GM12865 (cell line): ENCODE results near the gene TSPEAR.

Experiments
- DNase-seq: peaks from one replicate; pipeline ENCODE4 v3.0.0; 2010; ENCODE audit warnings: low read depth
- H3K4me3 ChIP-seq: 2 replicates; pipeline ENCODE4 v1.5.1; 2011; ENCODE audit warnings: mild to moderate bottlenecking, low read depth, low read length, control low read depth
- CTCF ChIP-seq: IDR thresholded peaks from 2 replicates; pipeline ENCODE4 v1.5.1; 2011; ENCODE audit warnings: low read length, control low read depth, low read depth, inconsistent platforms; ENCODE audit not compliant: insufficient read depth; ENCODE audit errors: missing control alignments

The TSPEAR gene

GRCh38 chr21:44475266-44475845, 236.0 kb downstream of the TSPEAR start:
- no peak overlapping the region for H3K4me3 ChIP-seq
- no peak for TF ChIP-seq CTCF
- DNase-seq: no peak

GRCh38 chr21:44473915-44474555, 237.3 kb downstream of the TSPEAR start:
- no peak overlapping the region for H3K4me3 ChIP-seq
- no peak for DNase-seq
- TF ChIP-seq CTCF: no peak

GRCh38 chr21:44471996-44472395, 239.4 kb downstream of the TSPEAR start:
- no peak overlapping the region for H3K4me3 ChIP-seq
- no peak for DNase-seq
- no peak for TF ChIP-seq CTCF

- no peak for TF ChIP-seq CTCF
Observed at GRCh38 chr21:44471341-44471740, 240.0 kb downstream of the TSPEAR start.

GRCh38 chr21:44467859-44468195, 243.5 kb downstream of the TSPEAR start:
- no peak for TF ChIP-seq CTCF
- no peak for DNase-seq
- no peak overlapping the region for H3K4me3 ChIP-seq

More at GRCh38 chr21:44471341-44471740, 240.0 kb downstream of the TSPEAR start:
- H3K4me3 ChIP-seq: no peak overlapping the region
- DNase-seq: no peak

- no peak for DNase-seq
- TF ChIP-seq CTCF: no peak
- no peak overlapping the region for H3K4me3 ChIP-seq
Observed at GRCh38 chr21:44466996-44467858, 244.1 kb downstream of the TSPEAR start.
